Activated CD4-positive, alpha-beta memory T cell treated with anti-CD3 and anti-CD28 coated beads for 36 hours (primary cell): ENCODE data around the gene COA8. TPM values are rescaled to one million over a fixed set of nuclear protein-coding genes. Genes with fewer than 3 reads are reported as not detected.

Source experiments
- CTCF ChIA-PET: fragments of 350-600 bp; sonication (Branson Sonifier 250); formaldehyde crosslinking; loops from one replicate; lab custom pipeline; 2021; ENCODE audit warnings: antibody characterized with exemption, inconsistent platforms; lab: Charles Lee
- POLR2A ChIA-PET: fragments of 350-600 bp; sonication (Branson Sonifier 250); formaldehyde crosslinking; loops from one replicate; lab custom pipeline; 2021; ENCODE audit warnings: antibody characterized with exemption; lab: Charles Lee
- DNase-seq: peaks from one replicate; pipeline ENCODE4 v3.0.0-alpha.2; 2020
- H3K27ac Mint-ChIP-seq: one replicate; pipeline ENCODE4 v1.8.0; 2021; ENCODE audit warnings: mixed read lengths
- H3K27me3 Mint-ChIP-seq: one replicate; pipeline ENCODE4 v1.8.0; 2021; ENCODE audit warnings: mixed read lengths
- H3K36me3 Mint-ChIP-seq: one replicate; pipeline ENCODE4 v1.8.0; 2021; ENCODE audit warnings: mixed read lengths
- H3K4me1 Mint-ChIP-seq: one replicate; pipeline ENCODE4 v1.8.0; 2021; ENCODE audit warnings: low read depth, mixed read lengths
- H3K4me3 Mint-ChIP-seq: one replicate; pipeline ENCODE4 v1.8.0; 2021; ENCODE audit warnings: mild to moderate bottlenecking, mixed read lengths
- H3K9me3 Mint-ChIP-seq: one replicate; pipeline ENCODE4 v1.8.0; 2021; ENCODE audit warnings: mixed read lengths
- intact Hi-C: fragments of 100-400 bp; cut with micrococcal nuclease; formaldehyde crosslinking; loops from one replicate; pipeline ENCODE4 v1.15.1; 2023
- total RNA-seq, 2 experiments: library from RNA; stranded (reverse); gene quantifications; one replicate each; pipeline ENCODE4 v1.2.3, GENCODE V29; 2021

The COA8 gene
- total RNA-seq, 2 experiments from 2014 or later, result 46.2 to 48.9 TPM

DNA sequence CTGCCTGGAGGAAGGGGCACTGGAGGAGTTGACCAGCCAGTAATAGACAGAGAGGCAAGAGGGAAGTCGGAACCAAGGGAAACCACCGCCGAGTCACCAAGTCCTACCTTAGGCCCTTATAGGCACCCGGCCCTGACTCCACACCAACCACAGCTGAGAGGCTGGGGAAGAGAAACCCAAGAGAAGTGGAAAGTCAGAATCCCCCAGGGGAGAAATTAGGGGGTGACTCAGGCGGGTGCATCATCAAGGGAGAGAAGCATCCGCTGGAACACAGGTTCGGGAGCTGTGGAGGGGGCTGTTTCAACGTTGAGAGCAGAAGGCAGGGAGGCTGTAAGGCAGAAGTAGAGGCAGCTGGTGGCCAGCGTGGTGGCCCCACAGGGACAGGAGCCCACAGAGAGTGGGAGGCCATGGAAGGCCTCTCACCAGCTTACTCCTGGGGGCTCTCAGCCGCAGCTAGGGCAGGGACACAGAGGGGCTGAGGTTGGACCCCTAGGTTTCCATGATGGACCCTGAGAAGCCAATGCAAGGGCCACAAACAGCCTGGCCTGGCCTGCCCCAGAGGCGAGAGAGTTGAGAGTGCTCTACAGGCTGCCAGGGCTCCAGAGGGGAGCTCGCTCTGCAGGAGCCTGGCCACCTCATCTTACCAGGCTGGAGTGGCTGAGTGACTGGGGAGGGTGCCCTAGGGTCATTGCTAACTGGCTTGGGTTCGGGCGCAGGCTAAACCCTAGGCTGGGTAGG, 35.2 kb upstream of the COA8 start:
- peaks cover 40% of the 10 kb centered on the region for H3K4me1 Mint-ChIP-seq
- ChIA-PET CTCF (interaction anchor here (1.6 to 4.7 kb wide), 2 partner anchors 9 to 19 kb away, joined by 5 to 38 read pairs; no protein-coding TSS in a partner anchor), POLR2A (interaction anchor here (1.3 kb wide), 1 partner anchor 11 kb away, joined by 3 read pairs; no protein-coding TSS in a partner anchor)
- peak overlapping the region; percentile 53 for H3K4me3 Mint-ChIP-seq
- DNase-seq, result peak; percentile 61
- no peaks in the 10 kb centered on the region for H3K9me3 Mint-ChIP-seq
- peak overlapping the region; percentile 30 for H3K27ac Mint-ChIP-seq
- H3K27me3 Mint-ChIP-seq, result peaks cover 4% of the 10 kb centered on the region
- peaks cover 4% of the 10 kb centered on the region for H3K36me3 Mint-ChIP-seq
- intact Hi-C loops, result loop anchor here (2.0 to 10.0 kb wide), 2 partner anchors 35 to 193 kb away; partner anchors contain the start of genes BAG5, COA8 and EIF5

GRCh38 chr14:103528146-103528586, 34.6 kb upstream of the COA8 start:
- H3K4me1 Mint-ChIP-seq, result peaks cover 40% of the 10 kb centered on the region
- no peaks in the 10 kb centered on the region for H3K9me3 Mint-ChIP-seq
- intact Hi-C loops, result loop anchor here (2.0 to 10.0 kb wide), 2 partner anchors 35 to 193 kb away; partner anchors contain the start of genes BAG5, COA8 and EIF5
- H3K4me3 Mint-ChIP-seq, result peak overlapping the region; percentile 94
- peaks cover 4% of the 10 kb centered on the region for H3K27me3 Mint-ChIP-seq
- CTCF ChIA-PET, result interaction anchor here (1.6 to 4.7 kb wide), 2 partner anchors 10 to 18 kb away, joined by 5 to 38 read pairs; no protein-coding TSS in a partner anchor
- peaks cover 4% of the 10 kb centered on the region for H3K36me3 Mint-ChIP-seq
- DNase-seq, result no peak
- POLR2A ChIA-PET, result interaction anchor here (1.1 to 1.3 kb wide), 2 partner anchors 11 to 34 kb away, joined by 3 to 4 read pairs; partner anchors contain the start of gene BAG5
- peak overlapping the region; percentile 85 for H3K27ac Mint-ChIP-seq

DNA sequence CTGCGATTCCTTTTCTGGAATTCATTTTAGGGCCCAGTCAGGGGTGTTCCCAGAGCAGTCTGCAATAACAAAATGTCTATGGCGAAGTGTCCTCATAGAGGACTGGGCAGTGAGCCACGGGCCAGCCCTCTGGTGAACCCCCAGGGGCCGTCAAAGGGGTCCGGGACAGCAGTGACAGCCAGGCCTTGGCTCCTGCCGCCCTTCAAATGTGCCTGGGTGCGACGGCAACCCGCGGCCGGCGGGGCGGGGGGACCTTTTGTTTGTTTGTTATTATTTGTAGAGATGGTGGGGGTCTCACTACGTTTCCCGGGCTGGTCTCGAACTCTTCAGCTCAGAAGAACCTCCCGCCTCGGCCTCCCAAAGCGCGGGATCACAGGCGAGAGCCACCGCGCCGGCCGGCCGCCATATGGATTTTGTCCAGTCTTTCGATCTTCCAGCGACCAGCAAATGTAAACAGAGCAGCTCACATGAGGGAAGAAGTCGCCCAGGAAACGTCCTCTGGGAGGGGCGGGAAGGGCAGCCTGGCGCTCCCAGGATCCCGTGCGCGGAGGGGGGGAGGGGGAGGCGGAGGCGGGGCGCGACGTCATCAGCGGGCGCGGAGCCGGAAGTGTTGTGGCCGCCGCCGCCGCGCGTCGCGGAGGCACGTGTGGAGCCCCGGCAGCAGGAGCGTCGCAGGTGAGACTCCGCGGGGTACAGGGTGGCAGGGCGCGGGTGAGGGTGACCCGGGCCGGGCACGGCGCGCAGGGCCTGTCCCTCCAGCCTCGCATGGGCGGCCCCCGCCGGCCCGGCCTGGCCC, 34.0 kb upstream of the COA8 start, which contains the start of gene TRMT61A:
Gene TRMT61A, plus strand, starts transcription at position 610 of the 796 bp plus-strand sequence. CDS start 783 bp downstream, outside the sequence.
- peaks cover 37% of the 10 kb centered on the region for H3K4me1 Mint-ChIP-seq
- H3K27me3 Mint-ChIP-seq, result peaks cover under 1% of the 10 kb centered on the region
- peaks cover 4% of the 10 kb centered on the region for H3K36me3 Mint-ChIP-seq
- intact Hi-C loops, result loop anchor here (2.0 to 10.0 kb wide), 2 partner anchors 34 to 194 kb away; partner anchors contain the start of genes BAG5, COA8 and EIF5
- CTCF ChIA-PET, result interaction anchor here (1.3 to 4.7 kb wide), 3 partner anchors 8 to 17 kb away, joined by 4 to 38 read pairs (median 5); no protein-coding TSS in a partner anchor
- POLR2A ChIA-PET, result interaction anchor here (1.1 kb wide), 1 partner anchor 33 kb away, joined by 4 read pairs; the partner anchor contains the start of gene BAG5
- peak within 1 kb of the TSS; percentile 85 for H3K27ac Mint-ChIP-seq
- H3K4me3 Mint-ChIP-seq, result peak within 1 kb of the TSS; percentile 94
- H3K9me3 Mint-ChIP-seq, result no peaks in the 10 kb centered on the region
- peak; percentile 88 for DNase-seq

- H3K9me3 Mint-ChIP-seq, result no peaks in the 10 kb centered on the region
- peaks cover 4% of the 10 kb centered on the region for H3K36me3 Mint-ChIP-seq
- peak overlapping the region; percentile 94 for H3K4me3 Mint-ChIP-seq
- ChIA-PET CTCF (interaction anchor here (0.9 to 4.7 kb wide), 4 partner anchors 9 to 21 kb away, joined by 3 to 38 read pairs (median 4); no protein-coding TSS in a partner anchor), POLR2A (interaction anchor here (1.1 kb wide), 1 partner anchor 32 kb away, joined by 4 read pairs; the partner anchor contains the start of gene BAG5)
- H3K27me3 Mint-ChIP-seq, result no peaks in the 10 kb centered on the region
- no peak for DNase-seq
- intact Hi-C loops, result loop anchor here (2.0 to 10.0 kb wide), 2 partner anchors 33 to 195 kb away; partner anchors contain the start of genes BAG5, COA8 and EIF5
- peak overlapping the region; percentile 78 for H3K27ac Mint-ChIP-seq
- H3K4me1 Mint-ChIP-seq, result peaks cover 37% of the 10 kb centered on the region
Observed at GRCh38 chr14:103529383-103530365, 33.1 kb upstream of the COA8 start.

- Mint-ChIP-seq H3K9me3 (no peaks in the 10 kb centered on the region), H3K4me1 (peaks cover 37% of the 10 kb centered on the region), H3K36me3 (peaks cover 4% of the 10 kb centered on the region), H3K4me3 (peak overlapping the region; percentile 94), H3K27ac (no peak overlapping the region), H3K27me3 (no peaks in the 10 kb centered on the region)
- DNase-seq, result peak; percentile 48
- POLR2A ChIA-PET, result interaction anchor here (0.9 kb wide), 1 partner anchor 31 kb away, joined by 3 read pairs; no protein-coding TSS in a partner anchor
- intact Hi-C loops, result no loop called here
- CTCF ChIA-PET, result interaction anchor here (0.9 to 4.7 kb wide), 5 partner anchors 9 to 31 kb away, joined by 3 to 38 read pairs (median 3); no protein-coding TSS in a partner anchor
Observed at GRCh38 chr14:103530390-103530789, 32.4 kb upstream of the COA8 start.

- H3K9me3 Mint-ChIP-seq, result no peaks in the 10 kb centered on the region
- no peak for DNase-seq
- intact Hi-C loops, result no loop called here
- no peaks in the 10 kb centered on the region for H3K27me3 Mint-ChIP-seq
- ChIA-PET CTCF (interaction anchor here (0.9 to 4.7 kb wide), 3 partner anchors 12 to 31 kb away, joined by 3 to 38 read pairs (median 3); no protein-coding TSS in a partner anchor), POLR2A (interaction anchor here (0.9 kb wide), 1 partner anchor 31 kb away, joined by 3 read pairs; no protein-coding TSS in a partner anchor)
- no peak overlapping the region for H3K27ac Mint-ChIP-seq
- H3K36me3 Mint-ChIP-seq, result peaks cover 4% of the 10 kb centered on the region
- H3K4me1 Mint-ChIP-seq, result peaks cover 37% of the 10 kb centered on the region
- peak overlapping the region; percentile 94 for H3K4me3 Mint-ChIP-seq
Observed at GRCh38 chr14:103530831-103531230, 31.9 kb upstream of the COA8 start.

- Mint-ChIP-seq H3K4me1 (peaks cover 37% of the 10 kb centered on the region), H3K4me3 (peak overlapping the region; percentile 28), H3K27ac (no peak overlapping the region), H3K27me3 (no peaks in the 10 kb centered on the region), H3K9me3 (no peaks in the 10 kb centered on the region), H3K36me3 (peaks cover 4% of the 10 kb centered on the region)
- POLR2A ChIA-PET, result no interaction called here
- intact Hi-C loops, result no loop called here
- no peak for DNase-seq
- CTCF ChIA-PET, result interaction anchor here (1.1 to 4.7 kb wide), 3 partner anchors 13 to 32 kb away, joined by 3 to 38 read pairs (median 3); no protein-coding TSS in a partner anchor
Observed at GRCh38 chr14:103531421-103532215, 31.1 kb upstream of the COA8 start.

DNA sequence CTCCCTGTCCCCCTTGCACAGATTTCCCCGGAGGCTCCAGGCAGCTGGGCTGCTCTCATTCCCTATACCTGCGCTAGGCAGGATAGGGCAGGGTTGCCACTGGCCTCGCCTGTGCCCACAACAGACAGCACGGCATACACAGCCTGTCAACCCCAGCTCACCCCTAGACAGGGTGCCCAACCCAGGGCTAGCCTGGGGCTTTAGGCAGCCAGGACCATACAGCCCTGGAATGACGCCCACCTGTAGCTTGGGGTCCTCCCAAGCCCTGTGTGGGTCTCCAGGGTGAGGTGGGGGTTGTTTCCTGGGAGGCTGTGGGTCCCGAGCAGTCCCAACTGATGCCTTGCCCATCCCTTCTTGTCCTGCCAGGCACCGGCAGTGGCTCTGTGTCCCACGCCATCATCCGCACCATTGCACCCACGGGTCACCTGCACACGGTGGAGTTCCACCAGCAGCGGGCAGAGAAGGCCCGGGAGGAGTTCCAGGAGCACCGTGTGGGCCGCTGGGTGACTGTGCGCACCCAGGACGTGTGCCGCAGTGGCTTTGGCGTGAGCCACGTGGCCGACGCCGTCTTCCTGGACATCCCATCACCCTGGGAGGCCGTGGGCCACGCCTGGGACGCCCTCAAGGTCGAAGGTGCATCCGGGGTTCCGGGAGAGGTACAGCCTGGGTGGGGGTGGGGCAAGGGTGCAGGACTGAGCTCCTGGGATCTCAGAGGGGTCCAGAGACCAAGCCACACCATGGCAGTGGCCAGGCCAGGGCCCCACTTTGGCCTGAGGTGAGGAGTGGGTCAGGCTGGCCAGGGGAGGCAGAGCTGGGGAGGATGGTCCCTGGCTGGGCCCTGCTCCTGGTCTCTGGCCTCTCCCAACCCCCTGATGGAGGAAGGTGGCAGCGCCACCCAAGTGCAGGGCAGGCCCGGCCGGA, 30.3 kb upstream of the COA8 start:
- no peaks in the 10 kb centered on the region for H3K27me3 Mint-ChIP-seq
- POLR2A ChIA-PET, result no interaction called here
- H3K4me1 Mint-ChIP-seq, result peaks cover 32% of the 10 kb centered on the region
- peaks cover 4% of the 10 kb centered on the region for H3K36me3 Mint-ChIP-seq
- CTCF ChIA-PET, result interaction anchor here (1.3 kb wide), 2 partner anchors 14 to 15 kb away, joined by 3 to 4 read pairs; no protein-coding TSS in a partner anchor
- H3K9me3 Mint-ChIP-seq, result no peaks in the 10 kb centered on the region
- intact Hi-C loops, result no loop called here
- no peak for DNase-seq
- no peak overlapping the region for H3K4me3 Mint-ChIP-seq
- no peak overlapping the region for H3K27ac Mint-ChIP-seq
